HFF-Myc (cell line): ENCODE data around the gene F7.

Source experiments
- DNase-seq: peaks from one replicate; pipeline ENCODE4 v3.0.0-alpha.2; 2011; ENCODE audit warnings: low read depth; ENCODE audit errors: extremely low read depth
- H3K4me3 ChIP-seq: replicated peaks from 2 replicates; pipeline ENCODE4 v1.5.1; 2011; ENCODE audit warnings: low read depth, mild to moderate bottlenecking, control low read depth, low read length
- CTCF ChIP-seq: IDR thresholded peaks from 2 replicates; pipeline ENCODE4 v1.5.1; 2012; ENCODE audit warnings: mild to moderate bottlenecking, low read depth, low read length, control low read depth; ENCODE audit errors: missing control alignments

The F7 gene

GRCh38 chr13:113141601-113141970 is 36.0 kb downstream of the F7 start:
- H3K4me3 ChIP-seq, result no peak overlapping the region
- TF ChIP-seq CTCF, result no peak
- no peak for DNase-seq

GRCh38 chr13:113142876-113143275 is 37.3 kb downstream of the F7 start:
- no peak for DNase-seq

GRCh38 chr13:113143466-113144254 is 38.1 kb downstream of the F7 start:
- DNase-seq, result no peak
- no peak for TF ChIP-seq CTCF
- no peak overlapping the region for H3K4me3 ChIP-seq

More at GRCh38 chr13:113142876-113143275, 37.3 kb downstream of the F7 start:
- no peak for TF ChIP-seq CTCF
- no peak overlapping the region for H3K4me3 ChIP-seq

- DNase-seq, result no peak
- no peak for TF ChIP-seq CTCF
- H3K4me3 ChIP-seq, result no peak overlapping the region
Measured at GRCh38 chr13:113144255-113144629, 38.7 kb downstream of the F7 start.

- no peak for TF ChIP-seq CTCF
- H3K4me3 ChIP-seq, result no peak overlapping the region
- no peak for DNase-seq
Measured at GRCh38 chr13:113145496-113145895, 39.9 kb downstream of the F7 start.

- no peak overlapping the region for H3K4me3 ChIP-seq
- no peak for DNase-seq
- no peak for TF ChIP-seq CTCF
Measured at GRCh38 chr13:113145911-113146598, 40.5 kb downstream of the F7 start.
